Loucy (cell line): ENCODE results near the gene WDR19.
"Not testable (repeated sequence)": the region's sequence is repeated elsewhere in the genome, so short reads cannot be mapped to it uniquely, and the experiment has no call there.

ENCODE experiments used
- H2AFZ ChIP-seq: fragments of 200-600 bp; sonication (generic); 2 replicates; pipeline ENCODE4 v1.6.0; 2016; ENCODE audit warnings: antibody characterized with exemption, mild to moderate bottlenecking, low read length, moderate library complexity
- H3F3A ChIP-seq: fragments of 200-600 bp; 2 replicates; pipeline ENCODE4 v1.6.0; 2016; ENCODE audit warnings: antibody characterized with exemption, low read depth, mild to moderate bottlenecking
- H3K27me3 ChIP-seq: fragments of 200-600 bp; sonication (generic); 2 replicates; pipeline ENCODE4 v1.6.1; 2014; ENCODE audit warnings: low read length, mild to moderate bottlenecking; ENCODE audit not compliant: insufficient read depth, poor library complexity, severe bottlenecking
- H3K36me3 ChIP-seq: fragments of 200-600 bp; sonication (generic); 2 replicates; pipeline ENCODE4 v1.6.1; 2016; ENCODE audit warnings: low read length; ENCODE audit not compliant: insufficient read depth
- H3K4me1 ChIP-seq: fragments of 200-600 bp; sonication (generic); 2 replicates; pipeline ENCODE4 v1.5.1; 2014; ENCODE audit warnings: low read length, mild to moderate bottlenecking; ENCODE audit not compliant: insufficient read depth, poor library complexity, severe bottlenecking
- H3K4me2 ChIP-seq: fragments of 200-600 bp; sonication (generic); 2 replicates; pipeline ENCODE4 v1.6.0; 2014; ENCODE audit warnings: antibody characterized with exemption, low read length, low read depth, mild to moderate bottlenecking; ENCODE audit not compliant: poor library complexity, severe bottlenecking
- H3K4me3 ChIP-seq: fragments of 200-600 bp; sonication (generic); 2 replicates; pipeline ENCODE4 v1.5.1; 2014; ENCODE audit warnings: low read length, mild to moderate bottlenecking, mixed read lengths; ENCODE audit not compliant: poor library complexity, severe bottlenecking
- H3K79me2 ChIP-seq: fragments of 200-600 bp; sonication (generic); 2 replicates; pipeline ENCODE4 v1.6.1; 2014; ENCODE audit warnings: low read length; ENCODE audit not compliant: insufficient read depth
- H3K9ac ChIP-seq: fragments of 200-600 bp; sonication (generic); 2 replicates; pipeline ENCODE4 v1.6.0; 2014; ENCODE audit warnings: mild to moderate bottlenecking, low read depth, low read length, moderate library complexity; ENCODE audit not compliant: poor library complexity, severe bottlenecking
- H3K9me2 ChIP-seq: fragments of 200-600 bp; sonication (generic); replicated peaks from 2 replicates; pipeline ENCODE4 v1.6.1; 2016; ENCODE audit warnings: low read depth, low read length, mixed read lengths
- H3K9me3 ChIP-seq: fragments of 200-600 bp; sonication (generic); 2 replicates; pipeline ENCODE4 v1.6.1; 2014; ENCODE audit warnings: mild to moderate bottlenecking, antibody characterized with exemption, low read length, low read depth; ENCODE audit not compliant: insufficient read depth
- H4K20me1 ChIP-seq: fragments of 200-600 bp; sonication (generic); 2 replicates; pipeline ENCODE4 v1.6.0; 2014; ENCODE audit warnings: antibody characterized with exemption, low read length, mild to moderate bottlenecking; ENCODE audit not compliant: insufficient read depth, poor library complexity, severe bottlenecking
- EZH2phosphoT487 ChIP-seq: fragments of 200-600 bp; IDR thresholded peaks from 2 replicates; pipeline ENCODE4 v1.6.1; 2018; ENCODE audit warnings: antibody characterized with exemption, mild to moderate bottlenecking, moderate library complexity, borderline replicate concordance
- TF ChIP-seq, protein P1 (sequence below): fragments of 200-600 bp; sonication (generic); conservative IDR thresholded peaks from 2 replicates; pipeline ENCODE4 v1.5.1; 2014; ENCODE audit warnings: mild to moderate bottlenecking, antibody characterized with exemption, low read length

The WDR19 gene

DNA sequence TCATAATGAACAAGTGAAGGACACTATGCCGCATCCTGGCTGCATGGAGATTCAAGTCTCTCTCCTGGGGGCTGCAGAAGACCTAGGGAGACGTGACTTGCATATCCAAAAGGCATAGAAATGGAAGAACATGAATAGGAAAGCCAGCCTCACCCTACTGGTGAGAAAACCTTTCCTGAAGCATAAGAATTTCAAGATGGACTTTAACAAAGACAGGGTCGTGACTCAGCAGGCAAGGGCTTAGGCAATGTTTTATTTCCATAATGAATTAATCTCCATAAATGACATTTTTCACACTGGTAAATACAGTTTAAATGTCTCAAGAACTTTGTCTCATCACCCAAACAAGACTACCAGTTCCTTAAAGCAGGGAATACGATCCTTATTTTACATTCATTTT is 104.9 kb downstream of the WDR19 start:
- Histone ChIP-seq H3F3A (no peaks in the 10 kb centered on the region), H3K4me1 (no peaks in the 10 kb centered on the region), H4K20me1 (no peaks in the 10 kb centered on the region)

DNA sequence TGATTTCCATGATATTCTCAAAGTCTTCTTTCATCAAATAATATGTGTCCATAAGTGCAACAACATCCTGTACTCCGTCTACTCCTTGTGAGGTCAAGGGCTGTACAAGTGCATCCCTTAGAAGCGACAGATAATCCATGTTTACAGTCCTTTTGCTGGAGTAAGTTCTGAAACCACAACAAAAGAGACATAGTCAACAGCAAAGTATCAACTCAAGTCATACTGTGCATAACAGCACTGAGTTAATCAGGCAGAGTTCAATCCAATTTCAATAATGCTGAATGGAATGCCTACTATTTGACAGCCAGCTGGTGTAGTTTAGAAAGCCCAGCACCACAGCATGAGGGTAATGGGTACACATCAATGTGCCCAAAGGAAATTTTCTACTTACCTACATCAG is 109.4 kb downstream of the WDR19 start:
- Histone ChIP-seq H3K4me3 (no peak overlapping the region), H4K20me1 (no peaks in the 10 kb centered on the region), H3K79me2 (no peaks in the 10 kb centered on the region), H2AFZ (no peak overlapping the region), H3K9me3 (no peaks in the 10 kb centered on the region), H3K4me2 (no peak overlapping the region), H3K9ac (no peak overlapping the region), H3K27me3 (no peaks in the 10 kb centered on the region), H3K4me1 (no peaks in the 10 kb centered on the region), H3F3A (no peaks in the 10 kb centered on the region), H3K9me2 (no peaks in the 10 kb centered on the region), H3K36me3 (peaks cover 78% of the 10 kb centered on the region)
- no peak for TF ChIP-seq EZH2phosphoT487
- TF ChIP-seq, protein P1, sequence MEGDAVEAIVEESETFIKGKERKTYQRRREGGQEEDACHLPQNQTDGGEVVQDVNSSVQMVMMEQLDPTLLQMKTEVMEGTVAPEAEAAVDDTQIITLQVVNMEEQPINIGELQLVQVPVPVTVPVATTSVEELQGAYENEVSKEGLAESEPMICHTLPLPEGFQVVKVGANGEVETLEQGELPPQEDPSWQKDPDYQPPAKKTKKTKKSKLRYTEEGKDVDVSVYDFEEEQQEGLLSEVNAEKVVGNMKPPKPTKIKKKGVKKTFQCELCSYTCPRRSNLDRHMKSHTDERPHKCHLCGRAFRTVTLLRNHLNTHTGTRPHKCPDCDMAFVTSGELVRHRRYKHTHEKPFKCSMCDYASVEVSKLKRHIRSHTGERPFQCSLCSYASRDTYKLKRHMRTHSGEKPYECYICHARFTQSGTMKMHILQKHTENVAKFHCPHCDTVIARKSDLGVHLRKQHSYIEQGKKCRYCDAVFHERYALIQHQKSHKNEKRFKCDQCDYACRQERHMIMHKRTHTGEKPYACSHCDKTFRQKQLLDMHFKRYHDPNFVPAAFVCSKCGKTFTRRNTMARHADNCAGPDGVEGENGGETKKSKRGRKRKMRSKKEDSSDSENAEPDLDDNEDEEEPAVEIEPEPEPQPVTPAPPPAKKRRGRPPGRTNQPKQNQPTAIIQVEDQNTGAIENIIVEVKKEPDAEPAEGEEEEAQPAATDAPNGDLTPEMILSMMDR: no peak

More for the DNA sequence above, 104.9 kb downstream of the WDR19 start:
- no peak overlapping the region for H3K4me2 ChIP-seq
- no peaks in the 10 kb centered on the region for H3K9me2 ChIP-seq
- no peak overlapping the region for H2AFZ ChIP-seq
- H3K36me3 ChIP-seq: peaks cover 56% of the 10 kb centered on the region
- TF ChIP-seq, protein P1: no peak
- TF ChIP-seq EZH2phosphoT487: no peak
- no peak overlapping the region for H3K9ac ChIP-seq
- H3K79me2 ChIP-seq: no peaks in the 10 kb centered on the region
- H3K9me3 ChIP-seq: no peaks in the 10 kb centered on the region
- no peak overlapping the region for H3K4me3 ChIP-seq
- no peaks in the 10 kb centered on the region for H3K27me3 ChIP-seq

DNA sequence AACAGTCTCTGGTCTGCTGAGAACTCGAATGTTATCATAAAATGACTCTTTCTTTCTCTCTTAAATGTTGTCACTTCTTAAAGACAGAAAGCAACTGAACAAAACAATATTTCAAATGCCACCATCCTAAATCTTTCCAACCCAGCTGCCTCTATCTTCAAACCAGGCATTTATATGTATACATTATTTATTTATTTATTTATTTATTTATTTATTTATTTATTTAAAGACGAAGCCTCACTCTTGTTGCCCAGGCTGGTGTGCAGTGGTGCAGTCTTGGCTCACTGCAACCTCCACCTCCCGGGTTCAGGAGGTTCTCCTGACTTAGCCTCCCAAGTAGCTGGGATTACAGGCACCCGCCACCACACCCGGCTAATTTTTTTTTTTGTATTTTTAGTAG is 110.1 kb downstream of the WDR19 start:
- not testable (repeated sequence) for H3K27me3 ChIP-seq, H3K9ac ChIP-seq, H4K20me1 ChIP-seq, H3K4me1 ChIP-seq, H2AFZ ChIP-seq, H3K79me2 ChIP-seq, H3K9me2 ChIP-seq, H3K9me3 ChIP-seq, H3K4me2 ChIP-seq, H3F3A ChIP-seq, H3K4me3 ChIP-seq
- H3K36me3 ChIP-seq: peaks cover 71% of the 10 kb centered on the region

DNA sequence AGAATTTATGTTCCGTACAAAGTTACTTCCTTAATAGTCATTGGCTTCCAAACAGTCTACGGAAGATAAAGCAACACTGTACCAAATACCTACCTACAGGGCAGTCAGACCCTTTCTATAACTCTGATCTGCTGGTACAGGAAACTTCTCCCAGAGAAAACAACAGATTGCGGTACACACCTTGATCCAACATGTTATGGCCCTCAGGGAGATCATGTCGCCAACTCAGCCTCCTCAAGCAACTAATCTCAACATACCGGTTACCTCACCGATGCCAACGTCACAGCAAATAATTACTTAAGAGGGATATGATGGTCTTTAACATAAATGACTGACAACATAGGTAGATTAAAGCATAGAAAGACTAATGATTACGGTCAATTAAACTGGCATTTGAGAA is 113.5 kb downstream of the WDR19 start:
- H3K4me2 ChIP-seq: no peak overlapping the region
- no peaks in the 10 kb centered on the region for H3F3A ChIP-seq
- H3K4me3 ChIP-seq: no peak overlapping the region
- no peaks in the 10 kb centered on the region for H4K20me1 ChIP-seq
- H3K9me3 ChIP-seq: no peaks in the 10 kb centered on the region; the same call in 1 of the 2 replicates
- peaks cover 66% of the 10 kb centered on the region for H3K36me3 ChIP-seq
- no peaks in the 10 kb centered on the region for H3K9me2 ChIP-seq
- no peak overlapping the region for H2AFZ ChIP-seq
- no peaks in the 10 kb centered on the region for H3K4me1 ChIP-seq
- no peaks in the 10 kb centered on the region for H3K27me3 ChIP-seq
- H3K9ac ChIP-seq: no peak overlapping the region
- TF ChIP-seq EZH2phosphoT487: no peak
- TF ChIP-seq, protein P1: no peak
- H3K79me2 ChIP-seq: no peaks in the 10 kb centered on the region
